Trophoblast cell (in vitro differentiated cells and primary cell): Measurements from ENCODE around the gene WNT4.
A peak's percentile ranks its signal among the peaks of the same experiment; 100 is the strongest.

Experiments
- DNase-seq, 2 donors: peaks; one replicate each; pipeline ENCODE4 v3.0.0-alpha.2; 2016
- H2AFZ ChIP-seq: 2 replicates; pipeline ENCODE4 v1.6.1; 2013; ENCODE audit warnings: low read length, moderate library complexity, mild to moderate bottlenecking; ENCODE audit not compliant: insufficient read depth, poor library complexity
- H2AK5ac ChIP-seq: 2 replicates; pipeline ENCODE4 v1.6.1; 2013; ENCODE audit warnings: mild to moderate bottlenecking, low read length
- H2BK120ac ChIP-seq: 2 replicates; pipeline ENCODE4 v1.6.1; 2013; ENCODE audit warnings: low read length, mild to moderate bottlenecking, moderate library complexity; ENCODE audit not compliant: insufficient read depth, poor library complexity
- H2BK12ac ChIP-seq: 2 replicates; pipeline ENCODE4 v1.6.1; 2013; ENCODE audit warnings: mild to moderate bottlenecking, low read length, moderate library complexity
- H2BK5ac ChIP-seq: 2 replicates; pipeline ENCODE4 v1.6.1; 2013; ENCODE audit warnings: low read length, low read depth, moderate library complexity, mild to moderate bottlenecking; ENCODE audit not compliant: poor library complexity
- H3K14ac ChIP-seq: 2 replicates; pipeline ENCODE4 v1.6.1; 2013; ENCODE audit warnings: mild to moderate bottlenecking, low read length
- H3K18ac ChIP-seq: 2 replicates; pipeline ENCODE4 v1.6.1; 2013; ENCODE audit warnings: mild to moderate bottlenecking, low read length
- H3K23ac ChIP-seq: 2 replicates; pipeline ENCODE4 v1.6.1; 2013; ENCODE audit warnings: low read length
- H3K27ac ChIP-seq: 2 replicates; pipeline ENCODE4 v1.5.1; 2013; ENCODE audit warnings: low read depth, mild to moderate bottlenecking, inconsistent platforms, low read length, moderate library complexity
- H3K27me3 ChIP-seq: 2 replicates; pipeline ENCODE4 v1.6.1; 2013; ENCODE audit warnings: inconsistent platforms, mild to moderate bottlenecking, low read length, moderate library complexity; ENCODE audit not compliant: insufficient read depth
- H3K36me3 ChIP-seq, 2 experiments: 1 replicate in 1 of 2; 2 replicates in 1 of 2; pipeline ENCODE4 v1.6.1; 2013; ENCODE audit warnings: low read length in 2 of 2, mild to moderate bottlenecking in 2 of 2, moderate library complexity in 1 of 2; ENCODE audit not compliant: insufficient read depth in 2 of 2, control insufficient read depth in 1 of 2
- H3K4ac ChIP-seq: 2 replicates; pipeline ENCODE4 v1.6.1; 2013; ENCODE audit warnings: low read depth, mild to moderate bottlenecking, low read length, moderate library complexity
- H3K4me1 ChIP-seq, 2 experiments: 1 replicate in 1 of 2; 2 replicates in 1 of 2; pipeline ENCODE4 v1.6.1; 2013; ENCODE audit warnings: low read length in 2 of 2, mild to moderate bottlenecking in 2 of 2, moderate library complexity in 1 of 2; ENCODE audit not compliant: insufficient read depth in 2 of 2, control insufficient read depth in 1 of 2
- H3K4me2 ChIP-seq: 2 replicates; pipeline ENCODE4 v1.6.1; 2013; ENCODE audit warnings: inconsistent platforms, mild to moderate bottlenecking, low read length, moderate library complexity
- H3K4me3 ChIP-seq: 2 replicates; pipeline ENCODE4 v1.5.1; 2013; ENCODE audit warnings: mild to moderate bottlenecking, low read depth, low read length, inconsistent platforms
- H3K79me1 ChIP-seq: one replicate; pipeline ENCODE4 v1.6.1; 2013; ENCODE audit warnings: low read length
- H3K79me2 ChIP-seq: 2 replicates; pipeline ENCODE4 v1.6.1; 2013; ENCODE audit warnings: low read length, mild to moderate bottlenecking; ENCODE audit not compliant: control insufficient read depth, insufficient read depth, poor library complexity
- H3K9ac ChIP-seq: 2 replicates; pipeline ENCODE4 v1.6.1; 2013; ENCODE audit warnings: mild to moderate bottlenecking, low read length
- H3K9me3 ChIP-seq: 2 replicates; pipeline ENCODE4 v1.6.1; 2013; ENCODE audit warnings: low read depth, mild to moderate bottlenecking, control low read depth, inconsistent platforms, low read length; ENCODE audit not compliant: insufficient read depth
- H4K12ac ChIP-seq: 2 replicates; pipeline ENCODE4 v1.6.1; 2013; ENCODE audit warnings: low read depth, mild to moderate bottlenecking, low read length, moderate library complexity
- H4K8ac ChIP-seq: 2 replicates; pipeline ENCODE4 v1.6.1; 2013; ENCODE audit warnings: low read depth, mild to moderate bottlenecking, low read length, moderate library complexity
- H4K91ac ChIP-seq: one replicate; pipeline ENCODE4 v1.6.1; 2013; ENCODE audit warnings: low read depth, mild to moderate bottlenecking, low read length, moderate library complexity
- WGBS: extraction: QIAGEN DNeasy Blood & Tissue Kit; methylation state at CpG from one replicate; pipeline ENCODE4 v1.1.7; 2013; ENCODE audit warnings: missing lambda C conversion rate; ENCODE audit not compliant: insufficient read length, insufficient coverage; ENCODE audit errors: extremely low coverage; 5-methylcytosine and 5-hydroxymethylcytosine counted together

The WNT4 gene

GRCh38 chr1:22089134-22089571 lies 53.7 kb downstream of the WNT4 start:
- Histone ChIP-seq H4K8ac (no peak overlapping the region), H2BK120ac (no peak overlapping the region), H3K27ac (no peak overlapping the region), H4K91ac (no peak overlapping the region), H3K79me2 (peaks cover 2% of the 10 kb centered on the region), H2BK5ac (no peak overlapping the region), H2AFZ (no peak overlapping the region), H3K9ac (no peak overlapping the region), H3K27me3 (no peaks in the 10 kb centered on the region), H3K4me1 (no peaks in the 10 kb centered on the region), H3K23ac (no peak overlapping the region), H2AK5ac (no peak overlapping the region), H4K12ac (no peak overlapping the region), H3K4me3 (no peak overlapping the region), H3K4ac (no peak overlapping the region), H3K79me1 (no peaks in the 10 kb centered on the region), H3K36me3 (peaks cover 1 to 17% of the 10 kb centered on the region in 2 experiments), H3K18ac (no peak overlapping the region), H3K4me2 (no peak overlapping the region), H3K9me3 (no peaks in the 10 kb centered on the region), H3K14ac (no peak overlapping the region), H2BK12ac (no peak overlapping the region)
- WGBS, result no CpG with 5 or more reads among the region's 3 CpGs
- no peak for DNase-seq

- Histone ChIP-seq H3K18ac (no peak overlapping the region), H2AFZ (no peak overlapping the region), H2BK5ac (no peak overlapping the region), H3K4me3 (no peak overlapping the region), H3K79me2 (peaks cover 2% of the 10 kb centered on the region), H4K8ac (no peak overlapping the region), H3K14ac (no peak overlapping the region), H3K27ac (no peak overlapping the region), H4K91ac (no peak overlapping the region), H2BK120ac (no peak overlapping the region), H2BK12ac (no peak overlapping the region), H3K79me1 (no peaks in the 10 kb centered on the region), H2AK5ac (no peak overlapping the region), H3K23ac (no peak overlapping the region), H3K27me3 (no peaks in the 10 kb centered on the region), H3K9me3 (no peaks in the 10 kb centered on the region), H3K36me3 (peaks cover 1 to 14% of the 10 kb centered on the region in 2 experiments), H3K4me1 (no peaks in the 10 kb centered on the region), H4K12ac (no peak overlapping the region), H3K9ac (no peak overlapping the region), H3K4me2 (no peak overlapping the region), H3K4ac (peak overlapping the region; percentile 64)
- no peak for DNase-seq
- WGBS, result no CpG with 5 or more reads among the region's 2 CpGs
Measured at GRCh38 chr1:22088331-22088730, 54.6 kb downstream of the WNT4 start.

DNA sequence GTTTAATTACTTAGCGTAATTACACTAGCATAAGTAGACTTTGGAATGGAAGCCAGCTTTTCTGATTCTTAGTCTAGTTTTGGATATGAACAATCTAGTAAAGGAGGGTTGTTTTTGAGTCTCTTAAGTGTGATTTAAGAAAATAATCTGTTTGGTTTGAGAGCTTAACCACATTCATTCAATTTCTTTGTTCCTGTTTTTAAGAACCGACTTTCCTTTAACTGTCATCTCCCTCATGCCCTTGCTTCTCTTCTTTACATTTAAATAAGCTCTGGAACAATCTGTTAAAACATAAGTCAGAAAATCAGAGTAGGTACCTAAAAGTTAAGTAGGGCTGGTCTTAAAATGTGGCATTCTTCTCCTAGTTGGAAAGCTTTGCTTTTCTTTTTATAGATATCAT lies 62.7 kb downstream of the WNT4 start:
- Histone ChIP-seq H4K12ac (no peak overlapping the region), H3K79me1 (no peaks in the 10 kb centered on the region), H3K79me2 (peaks cover 12% of the 10 kb centered on the region), H2BK5ac (no peak overlapping the region), H3K4me1 (peaks cover 0 to 2% of the 10 kb centered on the region in 2 experiments), H2BK120ac (no peak overlapping the region), H3K36me3 (peaks cover 9 to 19% of the 10 kb centered on the region in 2 experiments), H2AK5ac (no peak overlapping the region), H3K27me3 (no peaks in the 10 kb centered on the region), H3K4me3 (no peak overlapping the region), H2AFZ (no peak overlapping the region), H3K18ac (no peak overlapping the region), H3K9me3 (no peaks in the 10 kb centered on the region), H3K14ac (no peak overlapping the region), H3K23ac (no peak overlapping the region), H3K27ac (no peak overlapping the region), H3K4ac (no peak overlapping the region), H3K4me2 (no peak overlapping the region), H4K91ac (no peak overlapping the region), H4K8ac (no peak overlapping the region), H2BK12ac (no peak overlapping the region), H3K9ac (no peak overlapping the region)
- no peak for DNase-seq
- WGBS, result no CpG with 5 or more reads among the region's 2 CpGs

- no peaks in the 10 kb centered on the region for H3K79me1 ChIP-seq
- no peak overlapping the region for H3K9ac ChIP-seq
- no peak overlapping the region for H3K14ac ChIP-seq
- H4K12ac ChIP-seq, result no peak overlapping the region
- no peak overlapping the region for H3K23ac ChIP-seq
- no peak overlapping the region for H3K4ac ChIP-seq
- H2BK5ac ChIP-seq, result no peak overlapping the region
- no peak overlapping the region for H2BK120ac ChIP-seq
- H2AFZ ChIP-seq, result no peak overlapping the region
- no peak overlapping the region for H3K18ac ChIP-seq
- no peak overlapping the region for H3K4me3 ChIP-seq
- H4K8ac ChIP-seq, result no peak overlapping the region
- H3K79me2 ChIP-seq, result peaks cover 18% of the 10 kb centered on the region
- peaks cover 9 to 17% of the 10 kb centered on the region in 2 experiments for H3K36me3 ChIP-seq
- H3K27me3 ChIP-seq, result no peaks in the 10 kb centered on the region
- no peak overlapping the region for H3K27ac ChIP-seq
- WGBS, result no CpG with 5 or more reads among the region's 2 CpGs
- H3K9me3 ChIP-seq, result no peaks in the 10 kb centered on the region
- no peak overlapping the region for H2BK12ac ChIP-seq
- no peak for DNase-seq
- H3K4me2 ChIP-seq, result no peak overlapping the region
- H2AK5ac ChIP-seq, result no peak overlapping the region
- no peak overlapping the region for H4K91ac ChIP-seq
- peaks cover 2 to 4% of the 10 kb centered on the region in 2 experiments for H3K4me1 ChIP-seq
Measured at GRCh38 chr1:22078133-22078532, 64.8 kb downstream of the WNT4 start.
